ENCODE data around the gene FAM156A.
"Not testable (repeated sequence)": the region's sequence is repeated elsewhere in the genome, so short reads cannot be mapped to it uniquely, and the experiment has no call there.

The FAM156A gene

GRCh38 chrX:52905531-52905930 lies 52.8 kb downstream of the FAM156A start:
- H3K9me3 ChIP-seq; H3K4me1 ChIP-seq; H3K27me3 ChIP-seq (ENCODE audit: low read depth); H3K4me3 ChIP-seq; H3K36me3 ChIP-seq (replicated peaks); DNase-seq (ENCODE audit: low spot score in 2 of 2); in situ Hi-C loops (cut with MboI; ENCODE audit: low sequenced_read_pairs): not testable (repeated sequence)

All from HAP-1 (cell line).